Kidney epithelial cell (primary cell): Measurements from ENCODE around the gene TRIB2. TPM values are rescaled to one million over a fixed set of nuclear protein-coding genes. Genes with fewer than 3 reads are reported as not detected.

ENCODE experiments used
- DNase-seq: peaks from one replicate; pipeline ENCODE4 v3.0.0-alpha.2; 2010; ENCODE audit warnings: low read depth
- H3K27me3 ChIP-seq: 2 replicates; pipeline ENCODE4 v1.6.0; 2011; ENCODE audit warnings: low read length; ENCODE audit not compliant: control insufficient read depth, insufficient read depth
- H3K36me3 ChIP-seq: 2 replicates; pipeline ENCODE4 v1.5.1; 2011; ENCODE audit warnings: low read length; ENCODE audit not compliant: control insufficient read depth, insufficient read depth
- H3K4me3 ChIP-seq: 2 replicates; pipeline ENCODE4 v1.5.1; 2011; ENCODE audit warnings: low read depth, mild to moderate bottlenecking, control low read depth, low read length
- total RNA-seq: library from RNA; depleted of rRNA; stranded (reverse); fragments of >200 nt; gene quantifications from 2 replicates; pipeline ENCODE4 v1.2.3, GENCODE V29; 2015
- TF ChIP-seq, protein P1 (sequence below): IDR thresholded peaks from 2 replicates; pipeline ENCODE4 v1.5.1; 2011; ENCODE audit warnings: mild to moderate bottlenecking, moderate library complexity, low read length, control low read depth, inconsistent platforms; ENCODE audit not compliant: insufficient read depth, poor library complexity, severe bottlenecking

The TRIB2 gene
- total RNA-seq, 1 donor from 2014 or later: 16.9 TPM

DNA sequence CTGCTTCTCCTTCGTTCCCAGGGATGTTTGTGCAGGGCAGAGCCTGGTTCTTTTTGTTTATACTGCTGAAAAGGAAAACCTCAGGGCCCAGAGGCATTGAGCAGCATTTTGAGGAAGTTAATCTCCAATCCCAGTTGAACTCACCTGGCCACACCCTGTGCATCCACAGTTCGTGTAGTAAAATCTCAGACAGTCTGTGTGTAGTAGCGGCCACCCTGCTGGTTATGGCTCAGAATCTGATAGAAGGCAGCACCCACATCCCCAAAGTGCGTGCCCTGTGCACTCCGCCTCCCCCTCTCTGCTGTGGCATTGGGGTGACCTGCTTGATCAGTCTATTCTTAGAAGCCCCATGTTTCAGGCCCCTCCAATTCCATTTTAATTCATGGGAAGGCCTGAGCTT lies 10.9 kb downstream of the TRIB2 start:
- DNase-seq: no peak
- Histone ChIP-seq H3K36me3 (no peaks in the 10 kb centered on the region), H3K4me3 (no peak overlapping the region), H3K27me3 (no peaks in the 10 kb centered on the region)
- TF ChIP-seq, protein P1, sequence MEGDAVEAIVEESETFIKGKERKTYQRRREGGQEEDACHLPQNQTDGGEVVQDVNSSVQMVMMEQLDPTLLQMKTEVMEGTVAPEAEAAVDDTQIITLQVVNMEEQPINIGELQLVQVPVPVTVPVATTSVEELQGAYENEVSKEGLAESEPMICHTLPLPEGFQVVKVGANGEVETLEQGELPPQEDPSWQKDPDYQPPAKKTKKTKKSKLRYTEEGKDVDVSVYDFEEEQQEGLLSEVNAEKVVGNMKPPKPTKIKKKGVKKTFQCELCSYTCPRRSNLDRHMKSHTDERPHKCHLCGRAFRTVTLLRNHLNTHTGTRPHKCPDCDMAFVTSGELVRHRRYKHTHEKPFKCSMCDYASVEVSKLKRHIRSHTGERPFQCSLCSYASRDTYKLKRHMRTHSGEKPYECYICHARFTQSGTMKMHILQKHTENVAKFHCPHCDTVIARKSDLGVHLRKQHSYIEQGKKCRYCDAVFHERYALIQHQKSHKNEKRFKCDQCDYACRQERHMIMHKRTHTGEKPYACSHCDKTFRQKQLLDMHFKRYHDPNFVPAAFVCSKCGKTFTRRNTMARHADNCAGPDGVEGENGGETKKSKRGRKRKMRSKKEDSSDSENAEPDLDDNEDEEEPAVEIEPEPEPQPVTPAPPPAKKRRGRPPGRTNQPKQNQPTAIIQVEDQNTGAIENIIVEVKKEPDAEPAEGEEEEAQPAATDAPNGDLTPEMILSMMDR: no peak

DNA sequence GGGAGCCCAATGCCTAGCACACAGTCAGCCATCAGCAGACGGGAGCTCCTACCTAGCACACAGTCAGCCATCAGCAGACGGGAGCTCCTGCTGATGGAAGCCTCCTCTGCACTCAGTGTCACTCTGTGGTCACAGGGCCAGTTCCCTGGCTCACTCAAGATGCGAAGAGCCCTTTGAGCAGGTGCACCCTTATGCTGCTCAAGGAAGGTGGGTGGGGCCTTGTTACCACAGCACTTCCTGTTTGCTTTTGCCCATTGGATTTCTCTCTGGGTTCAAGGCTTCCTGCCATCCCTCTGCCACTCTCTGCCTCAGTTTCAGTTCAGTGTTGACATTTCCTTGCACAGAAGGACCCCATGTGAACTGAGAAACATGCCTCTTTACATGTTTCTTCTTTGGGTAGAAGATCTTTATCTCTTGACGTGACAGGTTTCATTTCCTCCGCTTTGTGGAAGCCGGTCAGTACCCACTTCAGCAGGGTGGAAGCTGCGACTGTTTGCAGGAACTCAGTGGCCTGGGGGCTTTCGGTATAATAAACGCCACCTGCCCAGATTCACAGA lies 11.6 kb downstream of the TRIB2 start:
- no peaks in the 10 kb centered on the region for H3K36me3 ChIP-seq
- no peak overlapping the region for H3K4me3 ChIP-seq
- H3K27me3 ChIP-seq: no peaks in the 10 kb centered on the region
- no peak for DNase-seq
- TF ChIP-seq, protein P1: no peak

DNA sequence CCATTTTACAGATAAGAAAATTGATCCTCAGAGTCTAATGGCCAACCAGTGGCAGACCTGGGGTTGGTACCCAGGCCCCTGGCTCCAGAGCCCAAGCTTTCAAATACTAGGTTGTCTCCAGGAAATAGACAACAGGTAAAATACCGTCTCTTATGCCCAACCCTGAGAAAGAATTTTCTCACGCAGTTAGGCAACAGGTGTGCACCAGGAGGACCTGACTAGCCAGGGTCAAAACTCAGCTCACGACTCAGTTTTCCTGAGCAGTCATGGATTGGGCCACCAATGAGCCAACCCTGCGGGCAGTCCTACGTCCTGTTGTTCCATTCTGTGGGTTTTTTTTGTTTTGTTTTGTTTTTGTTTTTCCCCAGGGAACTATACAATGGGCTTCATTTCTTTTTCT lies 13.5 kb downstream of the TRIB2 start:
- TF ChIP-seq, protein P1: no peak
- Histone ChIP-seq H3K36me3 (no peaks in the 10 kb centered on the region), H3K4me3 (no peak overlapping the region)

DNA sequence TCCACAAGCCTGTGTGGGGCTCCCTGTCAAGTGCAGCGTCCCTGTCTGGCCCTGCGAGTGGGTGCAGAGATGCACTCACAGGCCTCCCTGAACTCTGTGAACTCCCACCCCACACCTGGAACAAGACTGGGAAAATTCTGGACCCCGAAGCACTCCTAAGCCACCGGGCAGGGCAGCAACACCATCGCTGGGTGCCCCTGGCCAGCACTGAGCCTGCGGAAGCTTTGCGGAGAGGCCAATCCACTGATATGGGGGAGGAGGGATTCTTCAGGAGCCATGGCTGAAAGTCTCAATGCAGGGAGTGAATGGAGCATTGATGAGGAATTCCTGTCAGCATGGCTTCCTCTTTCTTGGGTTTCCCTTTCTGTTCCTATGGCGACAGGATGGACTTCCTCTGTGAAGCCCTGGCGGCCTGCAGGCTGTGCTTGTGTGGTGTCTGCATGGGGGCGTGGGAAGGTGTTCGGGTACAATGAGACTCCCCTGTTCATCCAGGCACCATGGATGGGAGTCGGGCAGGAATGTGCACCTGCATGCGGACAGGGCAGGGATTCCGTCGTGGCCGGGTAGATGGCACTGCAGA lies 15.1 kb downstream of the TRIB2 start:
- TF ChIP-seq, protein P1: no peak
- no peaks in the 10 kb centered on the region for H3K27me3 ChIP-seq
- no peak overlapping the region for H3K4me3 ChIP-seq
- DNase-seq: no peak
- H3K36me3 ChIP-seq: no peaks in the 10 kb centered on the region

More for the DNA sequence above, 13.5 kb downstream of the TRIB2 start:
- DNase-seq: no peak
- H3K27me3 ChIP-seq: no peaks in the 10 kb centered on the region

DNA sequence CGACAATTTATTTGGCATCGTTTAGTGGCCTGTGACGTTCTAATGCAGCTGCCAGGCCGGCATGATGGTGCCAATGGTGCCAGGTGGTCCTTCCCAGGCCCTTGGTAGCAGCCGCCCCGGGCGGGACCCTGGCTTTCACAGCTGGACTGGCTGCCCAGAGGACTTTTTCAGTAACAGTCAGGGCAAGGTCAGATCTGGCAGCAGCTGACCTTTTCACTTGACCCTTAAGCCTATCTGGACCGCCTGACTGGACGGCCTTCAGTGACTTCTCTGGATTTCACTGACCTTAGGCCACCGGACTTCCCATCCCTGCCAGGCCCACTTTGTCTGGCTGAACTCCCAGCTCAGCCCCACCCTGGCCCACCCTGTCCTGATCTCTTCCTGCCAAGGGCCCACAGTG lies 15.9 kb downstream of the TRIB2 start:
- Histone ChIP-seq H3K27me3 (no peaks in the 10 kb centered on the region), H3K36me3 (no peaks in the 10 kb centered on the region), H3K4me3 (no peak overlapping the region)
- TF ChIP-seq, protein P1: no peak
- DNase-seq: no peak

DNA sequence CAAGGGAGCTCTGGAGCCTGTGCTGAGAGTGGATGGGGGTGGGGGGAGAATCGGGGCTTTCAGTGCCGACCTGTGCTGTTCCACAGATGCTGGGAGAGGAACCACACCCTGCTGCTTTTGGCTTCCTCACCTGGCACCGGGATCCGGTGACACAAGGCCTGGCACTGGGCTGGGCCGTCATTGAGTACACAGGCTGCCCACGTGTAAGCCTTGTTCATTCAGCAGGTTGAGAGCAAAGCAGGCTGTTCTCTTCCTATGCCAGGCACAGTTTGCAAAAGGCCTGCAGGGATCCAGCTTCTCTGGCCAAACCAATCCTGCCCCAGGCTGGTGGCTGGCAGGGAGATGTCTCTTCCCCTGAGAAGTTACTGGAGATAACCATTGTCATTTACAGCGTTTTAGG lies 17.1 kb downstream of the TRIB2 start:
- DNase-seq: no peak
- no peak overlapping the region for H3K4me3 ChIP-seq
- TF ChIP-seq, protein P1: no peak
- no peaks in the 10 kb centered on the region for H3K36me3 ChIP-seq
- no peaks in the 10 kb centered on the region for H3K27me3 ChIP-seq
